BE2C (cell line): Measurements from ENCODE around the gene SUPT7L.
A peak's percentile ranks its signal among the peaks of the same experiment; 100 is the strongest.

ENCODE experiments used
- DNase-seq: peaks from one replicate; pipeline ENCODE4 v3.0.0-alpha.2; 2020
- H3K27me3 ChIP-seq: fragments of 250-450 bp; sonication (Bioruptor Pico); 2 replicates; pipeline ENCODE4 v1.5.1; 2020; ENCODE audit warnings: mild to moderate bottlenecking
- H3K36me3 ChIP-seq: fragments of 250-450 bp; sonication (Bioruptor Pico); 2 replicates; pipeline ENCODE4 v1.5.1; 2020; ENCODE audit warnings: mild to moderate bottlenecking
- H3K4me1 ChIP-seq: fragments of 250-450 bp; sonication (Bioruptor Pico); 2 replicates; pipeline ENCODE4 v1.5.1; 2020
- H3K4me3 ChIP-seq: 2 replicates; pipeline ENCODE4 v1.5.1; 2011; ENCODE audit warnings: low read depth, low read length
- H3K9me3 ChIP-seq: fragments of 250-450 bp; sonication (Bioruptor Pico); 2 replicates; pipeline ENCODE4 v1.5.1; 2020
- CTCF ChIP-seq: IDR thresholded peaks from 2 replicates; pipeline ENCODE4 v1.5.1; 2012; ENCODE audit warnings: mild to moderate bottlenecking, low read depth, low read length

SUPT7L gene

GRCh38 chr2:27681841-27682240, 18.4 kb upstream of the SUPT7L start:
- Histone ChIP-seq H3K4me1 (peaks cover 4% of the 10 kb centered on the region), H3K9me3 (no peaks in the 10 kb centered on the region), H3K36me3 (peaks cover 61% of the 10 kb centered on the region), H3K27me3 (no peaks in the 10 kb centered on the region), H3K4me3 (no peak overlapping the region)
- no peak for DNase-seq
- no peak for TF ChIP-seq CTCF

- peaks cover 59% of the 10 kb centered on the region for H3K36me3 ChIP-seq
- H3K27me3 ChIP-seq: no peaks in the 10 kb centered on the region
- TF ChIP-seq CTCF: no peak
- no peaks in the 10 kb centered on the region for H3K9me3 ChIP-seq
- no peak for DNase-seq
- H3K4me1 ChIP-seq: peaks cover 4% of the 10 kb centered on the region
- H3K4me3 ChIP-seq: no peak overlapping the region
Observed at GRCh38 chr2:27680571-27680970, 17.2 kb upstream of the SUPT7L start.

- no peaks in the 10 kb centered on the region for H3K4me1 ChIP-seq
- no peaks in the 10 kb centered on the region for H3K9me3 ChIP-seq
- no peak overlapping the region for H3K4me3 ChIP-seq
- TF ChIP-seq CTCF: no peak
- no peaks in the 10 kb centered on the region for H3K27me3 ChIP-seq
- peaks cover 57% of the 10 kb centered on the region for H3K36me3 ChIP-seq
- no peak for DNase-seq
Observed at GRCh38 chr2:27672723-27673486, 9.5 kb upstream of the SUPT7L start.

GRCh38 chr2:27671235-27671634, 7.8 kb upstream of the SUPT7L start:
- Histone ChIP-seq H3K9me3 (no peaks in the 10 kb centered on the region), H3K36me3 (peaks cover 47% of the 10 kb centered on the region), H3K4me1 (no peaks in the 10 kb centered on the region), H3K27me3 (no peaks in the 10 kb centered on the region), H3K4me3 (no peak overlapping the region)
- TF ChIP-seq CTCF: no peak
- no peak for DNase-seq

- no peak for TF ChIP-seq CTCF
- no peaks in the 10 kb centered on the region for H3K27me3 ChIP-seq
- peaks cover 3% of the 10 kb centered on the region; the same call in 1 of the 2 replicates for H3K4me1 ChIP-seq
- DNase-seq: no peak
- H3K36me3 ChIP-seq: peaks cover 37% of the 10 kb centered on the region
- no peaks in the 10 kb centered on the region for H3K9me3 ChIP-seq
- H3K4me3 ChIP-seq: no peak overlapping the region
Observed at GRCh38 chr2:27667446-27667845, 4.0 kb upstream of the SUPT7L start.

GRCh38 chr2:27664622-27665363, 1.4 kb upstream of the SUPT7L start:
- no peaks in the 10 kb centered on the region for H3K27me3 ChIP-seq
- no peak for DNase-seq
- H3K9me3 ChIP-seq: no peaks in the 10 kb centered on the region
- peaks cover 46% of the 10 kb centered on the region for H3K36me3 ChIP-seq
- H3K4me3 ChIP-seq: peak overlapping the region; percentile 91
- H3K4me1 ChIP-seq: peaks cover 3% of the 10 kb centered on the region; the same call in 1 of the 2 replicates
- TF ChIP-seq CTCF: no peak
